HG02884 (cell line): Measurements from ENCODE around the gene TAOK3.
A peak's percentile ranks its signal among the peaks of the same experiment; 100 is the strongest.
"Not testable (repeated sequence)": the region's sequence is repeated elsewhere in the genome, so short reads cannot be mapped to it uniquely, and the experiment has no call there.

Experiments
- ATAC-seq: cut with Tn5 transposase; IDR thresholded peaks from one replicate; pipeline ENCODE4 v1.9.1; 2021; ENCODE audit warnings: mild to moderate bottlenecking, moderate library complexity; ENCODE audit not compliant: unreplicated experiment

Gene TAOK3

GRCh38 chr12:118372541-118373495, at the start of gene TAOK3:
Gene TAOK3 (minus strand): TSS chr12:118372907. CDS start chr12:118255567, 117,340 bp downstream.
- peak; percentile 73 for ATAC-seq

GRCh38 chr12:118420673-118421072, 48.0 kb upstream of the TAOK3 start:
- no peak for ATAC-seq

- no peak for ATAC-seq
Observed at GRCh38 chr12:118418385-118419057, 45.8 kb upstream of the TAOK3 start.

DNA sequence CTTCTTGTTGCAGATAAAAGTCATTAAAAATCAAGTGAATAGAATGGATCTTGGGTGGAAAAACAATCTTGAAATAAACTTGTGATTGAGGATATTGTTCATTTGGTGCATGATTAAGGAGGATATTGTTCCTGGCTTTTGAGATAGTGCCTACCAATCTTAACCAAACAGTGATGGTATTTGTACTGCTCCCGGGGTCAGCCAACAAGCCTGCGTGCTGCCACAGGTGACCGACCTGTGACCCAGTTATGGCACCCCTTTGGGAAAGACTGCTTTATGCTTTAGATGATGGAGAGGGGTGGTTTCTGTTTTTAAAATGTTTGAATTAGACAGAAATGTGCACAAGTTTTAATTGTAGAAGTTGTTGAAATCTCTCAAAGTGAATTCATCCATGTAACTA, 45.2 kb upstream of the TAOK3 start:
- ATAC-seq, result no peak

DNA sequence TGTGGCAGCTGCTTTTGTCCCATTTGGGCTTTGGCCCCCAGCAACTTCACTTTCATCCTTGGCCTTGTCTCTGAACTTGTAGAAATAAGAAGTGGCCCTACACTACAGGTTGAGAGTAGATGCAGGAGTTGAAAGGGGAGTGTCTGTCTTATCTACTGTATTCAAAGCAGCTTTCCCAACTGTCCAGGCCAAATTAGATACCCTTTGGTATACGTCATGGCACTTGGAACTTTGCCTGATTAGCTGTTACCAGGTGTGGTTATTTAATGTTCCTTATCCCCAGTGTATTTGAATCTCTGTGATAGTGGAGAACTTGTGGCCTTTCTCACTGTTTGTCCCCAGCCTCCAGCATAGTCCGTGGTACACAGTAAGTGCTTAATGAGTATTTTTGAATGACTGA, 37.1 kb upstream of the TAOK3 start:
- no peak for ATAC-seq

DNA sequence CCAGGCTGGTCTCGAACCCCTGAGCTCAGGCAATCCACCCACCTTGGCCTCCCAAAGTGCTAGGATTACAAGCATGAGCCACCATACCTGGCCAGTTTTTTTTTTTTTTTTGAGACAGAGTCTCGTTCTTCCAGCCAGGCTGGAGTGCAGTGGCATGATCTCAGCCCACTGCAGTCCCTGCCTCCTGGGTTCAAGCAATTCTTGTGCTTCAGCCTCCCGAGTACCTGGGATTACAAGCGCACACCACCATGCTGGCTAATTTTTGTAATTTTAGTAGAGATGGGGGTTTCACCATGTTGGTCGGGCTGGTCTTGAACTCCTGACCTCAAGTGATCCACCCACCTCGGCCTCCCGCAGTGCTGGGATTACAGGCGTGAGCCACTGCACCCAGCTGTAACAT, 35.5 kb upstream of the TAOK3 start:
- ATAC-seq, result not testable (repeated sequence)

GRCh38 chr12:118404876-118405521, 32.3 kb upstream of the TAOK3 start:
- no peak for ATAC-seq

GRCh38 chr12:118402251-118402650, 29.5 kb upstream of the TAOK3 start:
- no peak for ATAC-seq

DNA sequence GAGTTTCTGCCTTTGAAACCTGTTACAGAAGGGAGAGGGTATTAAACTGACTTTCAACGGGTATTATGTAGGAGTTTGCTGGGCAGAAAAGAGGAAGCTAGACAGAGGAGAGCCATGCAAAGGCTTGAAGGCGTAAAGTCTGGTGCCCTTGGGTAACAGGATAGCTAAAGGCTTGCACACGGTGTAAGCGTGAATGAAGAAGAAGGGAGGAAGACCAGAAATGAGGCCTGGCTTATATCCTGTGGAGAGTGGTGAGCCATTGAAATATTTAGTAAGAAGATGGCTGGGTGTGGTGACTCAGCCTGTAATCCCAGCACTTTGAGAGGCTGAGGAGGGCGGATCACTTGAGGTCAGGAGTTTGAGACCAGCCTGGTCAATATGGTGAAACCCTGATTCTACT, 26.2 kb upstream of the TAOK3 start:
- no peak for ATAC-seq

DNA sequence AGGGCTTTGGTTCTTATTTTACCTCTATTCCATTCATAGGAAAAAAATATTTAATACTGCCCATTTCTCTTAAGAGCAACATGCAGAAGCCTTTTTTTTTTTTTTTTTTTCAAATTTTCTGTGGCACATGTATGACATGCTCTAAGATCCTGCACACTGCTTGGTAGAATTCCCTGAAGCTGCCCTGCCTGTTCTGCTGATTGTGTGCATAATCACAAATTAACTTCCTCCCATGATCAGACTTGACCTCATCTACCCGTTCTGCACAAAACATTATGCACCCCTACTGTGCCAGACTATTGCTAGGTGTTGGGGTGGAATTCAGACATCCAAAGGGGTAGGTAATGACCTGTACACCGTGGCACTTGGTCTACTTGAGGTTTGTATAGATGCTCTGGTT, 25.8 kb upstream of the TAOK3 start:
- ATAC-seq, result no peak

GRCh38 chr12:118397708-118398440, 25.2 kb upstream of the TAOK3 start:
- no peak for ATAC-seq

- no peak for ATAC-seq
Observed at GRCh38 chr12:118391836-118392235, 19.1 kb upstream of the TAOK3 start.

- no peak for ATAC-seq
Observed at GRCh38 chr12:118391424-118391823, 18.7 kb upstream of the TAOK3 start.

GRCh38 chr12:118377884-118378470, 5.3 kb upstream of the TAOK3 start:
- no peak for ATAC-seq

- ATAC-seq, result no peak
Observed at GRCh38 chr12:118377021-118377883, 4.5 kb upstream of the TAOK3 start.

- no peak for ATAC-seq
Observed at GRCh38 chr12:118376089-118377020, 3.6 kb upstream of the TAOK3 start, which contains the start of gene SUDS3. Gene SUDS3 (plus strand): TSS chr12:118376555. CDS start chr12:118376692, 137 bp downstream.

GRCh38 chr12:118375348-118375747, 2.6 kb upstream of the TAOK3 start:
- ATAC-seq, result no peak

DNA sequence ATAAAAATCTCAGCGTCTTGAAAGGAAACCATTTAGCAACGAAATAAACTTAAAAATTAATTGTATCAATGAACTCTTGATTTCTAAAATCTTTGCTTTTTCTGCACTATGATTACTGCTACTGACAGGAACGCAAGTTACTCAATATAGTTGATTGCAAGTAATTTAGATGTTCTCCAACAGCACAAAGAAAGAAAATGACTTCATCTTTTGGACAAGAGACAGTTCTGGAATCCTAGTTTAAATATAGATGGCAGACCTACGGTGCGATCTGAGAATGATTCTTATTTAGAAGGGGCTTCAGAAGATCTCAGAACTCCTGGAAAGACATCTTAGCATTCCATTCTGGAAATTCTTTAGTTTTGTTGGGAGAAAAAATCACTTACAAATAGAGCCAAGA, 2.2 kb upstream of the TAOK3 start:
- ATAC-seq, result no peak
